ENCODE data around the gene RUSF1.

GRCh38 chr16:31488468-31489297 lies 19.5 kb downstream of the RUSF1 start:
- TF ChIP-seq POLR2A (IDR thresholded peaks at IDR 0.05; ENCODE audit: low read length) (no peak), GATA1 (IDR thresholded peaks at IDR 0.05; ENCODE audit: low read depth, low read length) (no peak)

Data from erythroblast (primary cell).